ENCODE measurements around the gene ZGPAT.

The ZGPAT gene

DNA sequence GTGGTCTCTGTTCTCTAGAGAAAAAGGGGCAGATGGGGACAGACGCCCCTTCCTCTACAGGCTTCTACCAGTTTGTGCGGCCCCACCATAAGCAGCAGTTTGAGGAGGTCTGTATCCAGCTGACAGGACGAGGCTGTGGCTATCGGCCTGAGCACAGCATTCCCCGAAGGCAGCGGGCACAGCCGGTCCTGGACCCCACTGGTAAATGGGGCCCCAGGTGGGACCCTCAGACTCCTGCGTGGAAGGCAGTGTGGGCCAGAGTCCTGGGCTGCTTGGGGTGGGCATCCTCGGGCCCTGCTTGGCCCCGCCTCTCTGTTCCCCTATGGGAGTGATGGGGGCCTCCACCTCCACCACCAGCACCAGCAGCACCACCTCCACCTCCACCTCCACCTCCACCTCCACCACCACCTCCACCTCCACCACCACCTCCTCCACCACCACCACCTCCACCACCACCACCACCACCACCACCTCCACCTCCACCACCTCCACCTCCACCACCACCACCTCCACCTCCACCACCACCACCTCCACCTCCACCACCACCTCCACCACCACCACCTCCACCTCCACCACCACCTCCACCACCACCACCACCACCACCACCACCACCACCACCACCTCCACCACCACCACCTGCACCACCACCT is 14.6 kb upstream of the ZGPAT start:
- DNase-seq (ENCODE audit: low read depth): no peak

- no peak for DNase-seq (ENCODE audit: low read depth)
These were observed 13.9 kb upstream of the ZGPAT start for GRCh38 chr20:63693733-63694583.

- no peak for DNase-seq (ENCODE audit: low read depth)
These were observed 13.0 kb upstream of the ZGPAT start for GRCh38 chr20:63694584-63695423.

DNA sequence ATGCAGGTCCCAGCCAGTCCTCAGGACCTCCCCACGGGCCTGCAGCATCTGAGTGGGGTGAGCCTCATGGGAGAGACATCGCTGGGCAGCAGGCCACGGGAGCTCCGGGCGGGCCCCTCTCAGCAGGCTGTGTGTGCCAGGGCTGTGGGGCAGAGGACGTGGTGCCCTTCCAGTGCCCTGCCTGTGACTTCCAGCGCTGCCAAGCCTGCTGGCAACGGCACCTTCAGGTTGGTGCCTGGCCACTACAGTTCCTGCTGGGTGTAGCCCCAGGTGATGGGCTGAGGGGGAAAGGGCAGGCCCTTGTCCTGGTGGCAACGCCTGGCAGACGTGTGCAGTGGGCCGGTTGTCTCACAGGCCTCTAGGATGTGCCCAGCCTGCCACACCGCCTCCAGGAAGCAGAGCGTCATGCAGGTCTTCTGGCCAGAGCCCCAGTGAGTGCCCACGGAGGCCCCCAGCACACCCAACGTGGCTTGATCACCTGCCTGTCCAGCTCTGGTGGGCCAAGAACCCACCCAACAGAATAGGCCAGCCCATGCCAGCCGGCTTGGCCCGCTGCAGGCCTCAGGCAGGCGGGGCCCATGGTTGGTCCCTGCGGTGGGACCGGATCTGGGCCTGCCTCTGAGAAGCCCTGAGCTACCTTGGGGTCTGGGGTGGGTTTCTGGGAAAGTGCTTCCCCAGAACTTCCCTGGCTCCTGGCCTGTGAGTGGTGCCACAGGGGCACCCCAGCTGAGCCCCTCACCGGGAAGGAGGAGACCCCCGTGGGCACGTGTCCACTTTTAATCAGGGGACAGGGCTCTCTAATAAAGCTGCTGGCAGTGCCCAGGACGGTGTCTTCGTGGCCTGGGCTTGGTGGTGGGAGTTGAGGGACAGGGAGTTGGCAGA is 12.2 kb upstream of the ZGPAT start:
- no peak for DNase-seq (ENCODE audit: low read depth)

DNA sequence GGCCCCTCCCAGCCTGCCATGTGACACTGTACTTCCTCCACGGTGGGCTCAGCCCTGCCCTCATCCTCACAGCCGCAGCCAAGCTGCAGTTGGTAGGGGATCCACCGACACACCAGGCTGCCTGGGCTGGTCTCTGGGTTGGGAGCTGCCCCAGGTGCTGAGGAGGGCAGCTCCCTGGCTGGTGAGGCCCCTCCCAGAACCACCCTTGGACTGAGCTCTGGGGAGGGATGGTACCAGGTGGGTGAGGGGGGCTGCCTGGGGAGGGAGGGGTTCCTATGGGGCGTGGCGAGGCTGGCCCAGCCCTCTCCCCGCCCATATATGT is 11.6 kb upstream of the ZGPAT start:
- no peak for DNase-seq (ENCODE audit: low read depth)

- no peak for DNase-seq (ENCODE audit: low read depth)
These were observed 11.0 kb upstream of the ZGPAT start, which contains the start of gene TNFRSF6B for GRCh38 chr20:63696628-63697356. Gene TNFRSF6B (plus strand): TSS chr20:63696652. CDS start chr20:63696768, 116 bp downstream.

DNA sequence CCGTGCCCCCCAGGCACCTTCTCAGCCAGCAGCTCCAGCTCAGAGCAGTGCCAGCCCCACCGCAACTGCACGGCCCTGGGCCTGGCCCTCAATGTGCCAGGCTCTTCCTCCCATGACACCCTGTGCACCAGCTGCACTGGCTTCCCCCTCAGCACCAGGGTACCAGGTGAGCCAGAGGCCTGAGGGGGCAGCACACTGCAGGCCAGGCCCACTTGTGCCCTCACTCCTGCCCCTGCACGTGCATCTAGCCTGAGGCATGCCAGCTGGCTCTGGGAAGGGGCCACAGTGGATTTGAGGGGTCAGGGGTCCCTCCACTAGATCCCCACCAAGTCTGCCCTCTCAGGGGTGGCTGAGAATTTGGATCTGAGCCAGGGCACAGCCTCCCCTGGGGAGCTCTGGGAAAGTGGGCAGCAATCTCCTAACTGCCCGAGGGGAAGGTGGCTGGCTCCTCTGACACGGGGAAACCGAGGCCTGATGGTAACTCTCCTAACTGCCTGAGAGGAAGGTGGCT is 10.4 kb upstream of the ZGPAT start:
- DNase-seq (ENCODE audit: low read depth): no peak

GRCh38 chr20:63697868-63698545 is 9.8 kb upstream of the ZGPAT start:
- no peak for DNase-seq (ENCODE audit: low read depth)

DNA sequence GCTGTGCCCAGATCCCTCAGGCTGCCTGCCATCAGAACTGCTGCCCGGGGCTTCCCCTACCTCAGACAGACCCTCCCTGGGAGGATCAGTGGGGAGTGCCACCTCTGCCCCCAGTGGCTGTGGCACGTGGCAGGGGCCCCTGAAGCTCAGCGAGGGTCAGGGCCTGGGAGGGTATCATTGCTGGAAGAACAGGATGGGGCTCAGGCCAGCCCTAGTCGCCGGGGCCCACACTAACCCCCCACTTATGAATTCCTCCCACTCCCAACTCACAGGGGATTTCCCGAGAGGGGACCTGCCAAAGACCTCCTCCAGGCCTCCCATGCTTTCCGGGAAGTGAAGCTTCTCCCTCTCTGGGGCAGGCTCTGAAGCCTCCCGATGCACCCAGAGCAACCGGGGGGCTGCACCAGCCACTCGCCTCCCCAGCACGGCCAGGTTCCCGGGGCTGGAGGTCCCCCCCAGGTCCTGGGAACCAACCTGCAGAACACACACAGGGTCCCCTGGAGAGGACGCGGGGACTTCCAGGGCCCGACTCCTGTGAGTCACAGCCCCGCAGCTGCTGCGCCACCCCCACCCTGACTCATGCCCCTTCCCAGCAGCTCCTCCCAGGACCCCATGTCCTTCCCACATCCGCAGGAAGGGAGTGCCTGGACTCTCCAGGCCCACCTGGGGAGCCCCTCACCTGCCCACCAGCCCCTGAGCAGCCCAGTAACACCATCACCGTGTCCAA is 8.9 kb upstream of the ZGPAT start:
- peak; percentile 71 for DNase-seq (ENCODE audit: low read depth)

DNA sequence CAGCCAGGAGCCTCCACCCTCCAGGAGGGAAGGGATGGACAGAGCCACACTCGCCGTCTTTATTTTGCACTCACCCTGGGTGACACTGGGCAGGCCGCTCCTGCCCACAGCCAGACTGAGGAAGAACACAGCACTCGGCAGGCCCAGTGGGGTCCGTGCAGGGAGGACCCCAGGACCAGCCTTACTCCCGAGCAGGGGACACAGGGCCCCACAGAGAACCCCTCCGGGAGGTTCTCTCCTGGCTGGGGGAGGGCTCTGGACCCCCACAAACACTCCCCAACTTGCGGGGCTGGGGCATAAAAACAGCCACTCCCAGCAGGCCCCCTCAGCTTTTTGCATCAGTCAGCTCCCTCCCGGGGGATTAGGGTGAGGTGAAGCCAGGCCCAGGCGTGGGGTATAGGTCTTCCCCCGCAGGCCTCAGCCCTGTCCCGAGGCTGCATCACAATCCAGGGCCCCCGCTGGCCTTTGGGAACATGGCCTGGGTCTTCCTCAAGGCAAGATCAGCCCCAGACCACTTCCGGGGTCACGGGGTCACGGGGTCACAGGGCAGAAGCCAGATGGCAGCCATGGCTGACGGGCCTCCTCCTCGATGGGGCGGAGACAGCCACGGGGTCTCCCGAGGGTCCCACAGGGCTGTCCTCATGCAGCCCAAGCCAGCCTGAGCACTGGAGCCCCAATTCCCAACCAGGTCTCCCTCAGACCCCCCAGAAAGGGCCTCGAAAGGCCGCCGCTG is 8.2 kb upstream of the ZGPAT start:
- no peak for DNase-seq (ENCODE audit: low read depth)

DNA sequence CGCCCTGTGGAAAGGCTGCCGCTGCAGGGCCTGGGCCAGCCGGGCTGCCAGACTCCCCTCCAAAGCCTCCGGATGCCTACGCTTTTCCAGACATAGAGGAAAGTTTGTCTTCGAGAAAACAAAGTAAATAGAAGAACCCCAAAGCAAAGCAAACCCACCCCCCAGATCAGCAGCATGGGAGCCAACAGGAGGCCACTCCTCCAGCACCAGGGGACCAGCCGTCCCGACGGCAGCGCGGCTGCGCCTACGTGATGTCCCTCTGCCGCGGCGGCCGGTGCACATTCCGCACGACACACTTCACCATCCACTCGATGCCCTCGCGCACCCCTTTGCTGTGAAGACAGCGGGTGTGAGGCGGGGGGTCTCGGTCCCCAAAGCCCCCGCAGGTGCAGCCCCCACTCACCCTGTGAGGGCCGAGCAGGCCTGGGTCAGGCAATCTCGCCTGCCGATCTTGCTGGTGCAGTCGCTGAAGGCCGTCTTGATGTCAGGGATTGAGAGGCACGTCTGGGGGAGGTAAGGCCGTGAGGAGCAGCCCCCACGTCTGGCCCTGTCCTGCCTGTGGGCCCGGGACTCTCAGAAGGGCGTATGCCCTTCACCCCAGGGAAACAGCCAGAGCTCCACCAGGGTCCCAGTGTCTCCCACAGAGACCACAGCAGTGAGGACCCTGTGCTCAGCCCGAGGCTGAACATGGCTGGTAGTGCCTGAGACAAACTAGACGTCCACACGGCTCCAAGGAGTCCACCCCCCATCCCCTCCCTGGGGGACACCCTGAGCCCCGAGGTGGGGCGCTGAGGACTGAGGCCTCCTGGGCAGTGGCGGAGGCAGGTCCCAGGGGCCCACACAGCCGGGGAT is 7.4 kb upstream of the ZGPAT start:
- DNase-seq (ENCODE audit: low read depth): no peak

DNA sequence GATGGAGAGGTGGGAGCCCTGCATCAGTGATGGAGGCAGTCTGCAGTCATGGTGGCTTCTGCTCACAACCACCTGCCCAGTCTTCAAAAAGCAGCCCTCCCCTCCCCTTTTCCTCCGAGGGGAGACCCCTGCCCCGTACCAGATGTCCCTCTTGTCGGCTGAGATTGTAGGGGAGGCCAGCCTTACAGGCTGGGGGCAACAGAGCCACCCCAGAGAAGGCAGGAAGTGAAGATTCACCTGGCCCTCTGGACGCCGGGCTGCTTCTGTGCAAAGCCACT is 6.8 kb upstream of the ZGPAT start:
- no peak for DNase-seq (ENCODE audit: low read depth)

DNA sequence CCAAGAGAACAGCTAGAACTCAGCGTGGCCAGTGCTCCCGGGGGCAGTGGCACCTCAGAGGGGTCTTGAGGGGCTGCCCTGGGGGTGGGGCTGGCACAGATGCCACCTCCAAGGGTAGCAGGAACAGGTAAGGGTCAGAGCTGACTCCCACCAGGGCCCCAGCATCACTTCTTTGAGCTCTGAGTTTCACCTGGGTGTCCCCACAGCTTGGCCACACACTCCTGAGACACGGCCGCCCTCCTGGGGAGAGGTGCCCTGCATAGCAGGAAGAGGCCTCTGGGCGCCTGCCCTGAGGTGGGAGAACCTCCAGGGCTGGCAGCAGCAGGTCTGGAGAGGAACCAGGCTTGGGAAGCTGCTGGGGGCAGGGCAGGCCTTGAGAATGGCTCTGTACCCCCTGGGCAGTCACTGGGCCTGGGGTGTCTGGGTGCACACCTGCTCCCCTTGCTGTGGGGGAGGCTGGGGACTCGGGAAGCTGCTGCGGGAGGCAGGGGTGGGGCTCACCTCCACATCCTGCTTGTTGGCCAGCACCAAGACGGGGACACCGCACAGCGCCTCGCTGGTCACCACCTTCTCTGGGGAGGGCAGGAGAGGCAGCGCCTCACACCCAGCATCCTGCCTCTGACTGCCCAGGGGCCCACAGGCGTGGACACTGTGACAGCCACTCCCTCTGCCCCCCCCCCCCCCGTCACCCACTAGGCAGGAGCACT is 6.4 kb upstream of the ZGPAT start:
- DNase-seq (ENCODE audit: low read depth): no peak

- DNase-seq (ENCODE audit: low read depth): no peak
These were observed 5.7 kb upstream of the ZGPAT start for GRCh38 chr20:63702036-63702665.

GRCh38 chr20:63702751-63703470 is 4.9 kb upstream of the ZGPAT start:
- no peak for DNase-seq (ENCODE audit: low read depth)

GRCh38 chr20:63703471-63703975 is 4.3 kb upstream of the ZGPAT start:
- no peak for DNase-seq (ENCODE audit: low read depth)
